Cardiac fibroblast (primary cell): Measurements from ENCODE around the gene AAR2.

Experiments
- DNase-seq, 2 donors: peaks; one replicate each; pipeline versions ENCODE4 v3.0.0 to v3.0.0-alpha.2; 2010; ENCODE audit warnings: low read depth in 2 of 2
- H3K4me3 ChIP-seq, 2 donors: replicated peaks in 1 of 2; 1 replicate in 1 of 2; 2 replicates in 1 of 2; pipeline ENCODE4 v1.5.1; 2011; ENCODE audit warnings: low read depth in 2 of 2, low read length in 2 of 2, mild to moderate bottlenecking in 2 of 2, moderate library complexity in 1 of 2
- TF ChIP-seq, protein P1 (sequence below): IDR thresholded peaks from one replicate; pipeline ENCODE4 v1.5.1; 2011; ENCODE audit warnings: low read depth, mild to moderate bottlenecking, low read length, inconsistent platforms

Gene AAR2

DNA sequence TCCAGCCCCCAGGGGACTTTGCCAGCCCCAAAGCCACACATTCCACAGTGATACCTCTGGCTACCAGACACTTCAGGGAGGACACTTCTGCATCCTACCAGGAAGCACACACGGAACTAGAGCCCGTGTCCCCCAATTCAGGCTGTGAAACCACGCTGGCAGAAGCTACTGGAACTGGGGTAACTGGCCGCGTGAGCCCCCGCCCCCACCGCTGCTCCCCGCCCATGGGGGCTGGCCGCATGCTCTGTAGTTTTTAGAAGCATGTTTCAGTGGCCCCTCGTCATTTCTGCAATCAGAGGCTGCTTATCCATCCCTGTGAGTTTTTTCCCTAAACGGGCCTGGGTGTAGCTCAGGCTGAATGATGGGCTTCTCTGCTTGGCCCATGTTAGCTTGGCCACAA, 28.7 kb upstream of the AAR2 start:
- no peak overlapping the region for H3K4me3 ChIP-seq
- TF ChIP-seq, protein P1, sequence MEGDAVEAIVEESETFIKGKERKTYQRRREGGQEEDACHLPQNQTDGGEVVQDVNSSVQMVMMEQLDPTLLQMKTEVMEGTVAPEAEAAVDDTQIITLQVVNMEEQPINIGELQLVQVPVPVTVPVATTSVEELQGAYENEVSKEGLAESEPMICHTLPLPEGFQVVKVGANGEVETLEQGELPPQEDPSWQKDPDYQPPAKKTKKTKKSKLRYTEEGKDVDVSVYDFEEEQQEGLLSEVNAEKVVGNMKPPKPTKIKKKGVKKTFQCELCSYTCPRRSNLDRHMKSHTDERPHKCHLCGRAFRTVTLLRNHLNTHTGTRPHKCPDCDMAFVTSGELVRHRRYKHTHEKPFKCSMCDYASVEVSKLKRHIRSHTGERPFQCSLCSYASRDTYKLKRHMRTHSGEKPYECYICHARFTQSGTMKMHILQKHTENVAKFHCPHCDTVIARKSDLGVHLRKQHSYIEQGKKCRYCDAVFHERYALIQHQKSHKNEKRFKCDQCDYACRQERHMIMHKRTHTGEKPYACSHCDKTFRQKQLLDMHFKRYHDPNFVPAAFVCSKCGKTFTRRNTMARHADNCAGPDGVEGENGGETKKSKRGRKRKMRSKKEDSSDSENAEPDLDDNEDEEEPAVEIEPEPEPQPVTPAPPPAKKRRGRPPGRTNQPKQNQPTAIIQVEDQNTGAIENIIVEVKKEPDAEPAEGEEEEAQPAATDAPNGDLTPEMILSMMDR, result no peak
- DNase-seq, result no peak

DNA sequence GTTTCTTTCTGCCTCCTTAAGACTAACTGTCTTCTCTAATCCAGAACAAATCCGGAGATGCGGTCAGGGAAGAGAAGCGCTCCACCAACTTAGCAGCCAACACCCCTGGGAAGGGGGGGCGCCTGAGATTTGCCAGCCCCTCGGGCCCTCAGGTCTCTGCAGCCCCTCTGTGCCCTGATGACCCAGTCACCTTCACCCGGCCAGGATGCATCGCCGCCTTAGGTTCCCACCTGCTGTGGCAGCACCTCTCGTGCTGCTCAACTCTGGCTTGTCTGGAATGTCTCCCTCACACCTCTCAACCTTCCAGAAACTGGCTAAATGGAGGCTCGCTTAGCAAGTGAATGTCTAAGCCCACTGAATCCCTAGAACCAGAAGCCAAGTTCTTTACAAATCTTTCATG, 28.0 kb upstream of the AAR2 start:
- no peak for DNase-seq
- TF ChIP-seq, protein P1, result no peak
- no peak overlapping the region for H3K4me3 ChIP-seq

DNA sequence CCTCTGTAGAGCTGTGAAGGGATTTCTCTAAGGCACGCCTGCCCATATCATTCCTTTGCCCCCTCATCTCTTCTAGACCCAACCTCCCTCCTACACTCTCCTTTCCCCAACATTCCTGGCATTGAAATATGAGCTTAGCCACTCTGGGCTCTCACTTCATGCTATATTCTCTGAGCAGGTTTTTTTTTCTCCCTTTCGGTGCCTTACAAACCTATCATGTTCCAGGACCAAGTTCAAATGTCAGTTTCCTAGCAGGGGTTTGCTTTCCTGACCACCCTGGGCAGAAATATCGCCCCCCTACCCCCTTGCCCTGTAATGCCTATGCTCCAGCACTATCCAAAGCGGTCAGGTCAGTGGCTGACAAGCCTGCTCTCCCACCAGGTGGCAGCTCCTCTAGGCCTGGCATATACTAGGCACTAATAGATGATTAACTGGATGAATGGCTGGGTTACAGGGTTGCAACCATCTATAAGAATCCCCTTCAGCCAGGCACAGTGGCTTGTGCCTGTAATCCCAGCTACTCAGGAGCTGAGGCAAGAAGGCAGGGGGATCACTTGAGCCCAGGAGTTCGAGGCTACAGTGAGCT, 25.7 kb upstream of the AAR2 start:
- TF ChIP-seq, protein P1, result no peak
- DNase-seq, result no peak
- H3K4me3 ChIP-seq, result no peak overlapping the region

DNA sequence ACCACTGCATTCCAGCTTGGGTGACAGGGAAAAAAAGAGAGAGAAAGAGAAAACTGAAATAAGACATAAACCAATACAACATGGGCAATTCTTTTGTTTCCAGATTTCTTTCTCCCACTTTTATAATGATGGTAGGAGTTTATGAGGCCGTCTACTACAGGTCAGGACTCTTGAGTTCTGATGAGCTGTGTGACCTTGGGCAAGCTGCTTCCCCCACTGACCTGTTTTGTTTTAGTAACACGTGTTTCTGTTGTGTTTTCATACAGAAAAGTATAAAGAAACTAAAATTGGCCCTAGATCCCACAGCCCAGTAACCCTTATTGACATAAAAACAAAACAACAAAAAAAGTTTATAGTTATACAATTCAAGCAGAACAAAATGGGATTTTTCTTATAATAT, 22.9 kb upstream of the AAR2 start:
- TF ChIP-seq, protein P1, result no peak
- H3K4me3 ChIP-seq, result no peak overlapping the region
- no peak for DNase-seq

DNA sequence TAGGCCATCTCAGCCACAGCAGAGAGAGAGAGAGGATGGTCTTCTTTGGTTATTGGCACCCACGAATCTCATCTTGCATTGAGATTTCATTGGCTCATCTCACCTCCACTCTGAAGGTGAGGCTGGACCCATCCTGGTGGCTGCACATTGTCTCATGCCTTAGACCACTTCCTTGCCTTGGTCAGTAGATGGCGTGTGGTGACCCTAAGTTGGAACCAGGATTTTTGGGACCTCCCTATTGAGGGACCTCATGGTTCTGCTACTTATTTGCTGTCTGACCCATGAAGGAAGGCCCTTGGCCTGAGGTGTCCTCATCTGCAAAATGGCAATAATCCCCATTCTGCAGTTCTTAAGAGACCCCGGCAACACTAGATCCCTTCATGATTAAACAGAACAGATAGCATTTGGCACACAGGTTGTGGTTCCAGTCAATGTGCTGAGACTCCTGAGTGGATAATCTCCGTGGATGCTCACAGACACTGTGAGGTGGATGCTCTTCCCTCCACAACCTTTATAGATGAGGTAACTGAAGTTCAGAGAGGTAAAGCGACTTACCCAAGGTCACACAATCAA, 21.5 kb upstream of the AAR2 start:
- no peak overlapping the region for H3K4me3 ChIP-seq
- TF ChIP-seq, protein P1, result peak; percentile 64
- DNase-seq, result peak; percentile 49 to 50

DNA sequence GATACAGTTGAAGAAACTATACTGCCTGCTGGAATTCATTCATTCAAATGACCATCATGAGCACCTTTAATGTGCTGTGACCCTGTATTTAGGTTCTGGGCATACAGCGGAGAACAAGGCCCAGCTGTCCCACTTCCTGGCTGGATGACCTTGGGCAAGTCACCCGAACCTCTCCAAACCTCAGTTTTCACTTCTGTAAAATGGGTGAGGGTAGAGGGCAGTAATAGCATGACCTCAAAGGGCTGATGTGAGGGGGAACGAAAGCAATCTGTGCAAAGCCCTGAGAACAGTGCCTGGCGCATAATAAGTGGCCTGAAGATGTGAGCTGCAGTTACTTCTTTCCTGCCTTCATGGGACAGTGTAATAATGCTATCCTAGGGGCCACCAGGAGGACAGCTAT, 20.5 kb upstream of the AAR2 start:
- no peak for DNase-seq
- TF ChIP-seq, protein P1, result no peak
- no peak overlapping the region for H3K4me3 ChIP-seq
